Stomach (tissue), 9 donors: ENCODE results near the gene SLC27A4. TPM values are rescaled to one million over a fixed set of nuclear protein-coding genes. Genes with fewer than 3 reads are reported as not detected.

Experiments used
- DNase-seq, 2 donors: peaks; one replicate each; pipeline versions ENCODE4 v3.0.0 to v3.0.0-alpha.2; 2013 to 2019
- H3K27ac ChIP-seq, 5 donors: fragments of 200-600 bp in 4 of 5; sonication (generic) in 4 of 5; one replicate each; pipeline ENCODE4 v1.5.1; 2013 to 2019; ENCODE audit warnings: mild to moderate bottlenecking in 1 of 5, moderate library complexity in 1 of 5
- H3K27me3 ChIP-seq, 3 donors: fragments of 200-600 bp; sonication (generic); one replicate each; pipeline ENCODE4 v1.5.1; 2017 to 2019; ENCODE audit warnings: mixed run types in 1 of 3
- H3K36me3 ChIP-seq, 4 donors: fragments of 200-600 bp; sonication (generic); 1 replicate in 3 of 4; 2 replicates in 1 of 4; pipeline ENCODE4 v1.5.1; 2016 to 2019
- H3K4me1 ChIP-seq, 4 donors: fragments of 200-600 bp; sonication (generic); one replicate each; pipeline ENCODE4 v1.5.1; 2016 to 2019
- H3K4me3 ChIP-seq, 4 donors: fragments of 200-600 bp; sonication (generic) in 3 of 4; one replicate each; pipeline ENCODE4 v1.5.1; 2016 to 2019; ENCODE audit warnings: mild to moderate bottlenecking in 1 of 4
- H3K9me3 ChIP-seq, 4 donors: fragments of 200-600 bp; sonication (generic); one replicate each; pipeline ENCODE4 v1.5.1; 2016 to 2019
- CTCF ChIP-seq, 7 experiments: fragments of 450-650 bp in 4 of 7; fragments of 200-600 bp in 3 of 7; sonication (generic) in 3 of 7; IDR thresholded peaks; one replicate each; pipeline ENCODE4 v1.5.1; 2016 to 2019; ENCODE audit warnings: antibody characterized with exemption in 7 of 7, control low read depth in 2 of 7, mild to moderate bottlenecking in 1 of 7
- EP300 ChIP-seq: sonication (generic); formaldehyde crosslinking; IDR thresholded peaks from one replicate; pipeline ENCODE4 v1.6.1; 2017; ENCODE audit warnings: antibody characterized with exemption
- POLR2A ChIP-seq, 4 donors: fragments of 450-650 bp; IDR thresholded peaks; one replicate each; pipeline ENCODE4 v1.6.1; 2016; ENCODE audit warnings: antibody characterized with exemption in 4 of 4, control low read depth in 2 of 4, mild to moderate bottlenecking in 1 of 4, moderate library complexity in 1 of 4
- POLR2AphosphoS5 ChIP-seq, 3 donors: sonication (generic); formaldehyde crosslinking; IDR thresholded peaks; one replicate each; pipeline ENCODE4 v1.6.1; 2016; ENCODE audit warnings: antibody characterized with exemption in 3 of 3
- WGBS, 5 donors: extraction: QIAGEN DNeasy Blood & Tissue Kit in 3 of 5; methylation state at CpG; one replicate each; pipeline versions ENCODE4 v1.1.5 to v1.1.7; 2013 to 2018; 5-methylcytosine and 5-hydroxymethylcytosine counted together
- intact Hi-C: fragments of 100-400 bp; cut with DNase I; formaldehyde crosslinking; loops from one replicate; pipeline ENCODE4 v1.15.1; 2023; ENCODE audit warnings: low total_unique reads
- polyA plus RNA-seq, 3 donors: library from polyadenylated mRNA; stranded (reverse); fragments of 200-250 nt; gene quantifications; one replicate each; pipeline ENCODE4 v1.2.3, GENCODE V29; 2013
- total RNA-seq, 5 donors: library from RNA; depleted of rRNA; stranded (reverse); fragments of >200 nt; gene quantifications; one replicate each; pipeline versions ENCODE4 v1.1.0 to v1.2.3, GENCODE V29; 2014 to 2016
- donor health status: healthy with polysubstance abuse.
- donor health status: Bipolar disorder and iron deficiency.
- donor health status: healthy.

SLC27A4 gene
- total and polyA plus RNA-seq, 8 donors: 6.0 to 200 (median 21.2) TPM

- TF ChIP-seq POLR2AphosphoS5 (IDR thresholded peaks at IDR 0.05) (no peak), POLR2A (IDR thresholded peaks at IDR 0.05) (no peak), EP300 (no peak), CTCF (IDR thresholded peaks at IDR 0.05) (no peak)
- H3K27me3 ChIP-seq: no peaks in the 10 kb centered on the region
- peak overlapping the region in 1 of 5 donors; percentile 54 for H3K27ac ChIP-seq
- H3K36me3 ChIP-seq: peaks cover 0 to 2% (median 2%) of the 10 kb centered on the region in 4 donors
- peak overlapping the region in 1 of 4 donors; percentile 39 for H3K4me3 ChIP-seq
- intact Hi-C loops: no loop called here
- no peak for DNase-seq
- no peaks in the 10 kb centered on the region for H3K9me3 ChIP-seq
- H3K4me1 ChIP-seq: peaks cover 27 to 35% (median 32%) of the 10 kb centered on the region in 4 donors
- 88 to 98% (median 92%) methylated on average over 4 of the region's 4 CpGs for WGBS, 5 donors
Observed at GRCh38 chr9:128365525-128365924, 25.2 kb downstream of the SLC27A4 start.

GRCh38 chr9:128369024-128369706 is 28.8 kb downstream of the SLC27A4 start:
- no peaks in the 10 kb centered on the region for H3K27me3 ChIP-seq
- no peak for DNase-seq
- intact Hi-C loops: no loop called here
- peaks cover 0 to 13% (median 7%) of the 10 kb centered on the region in 4 donors for H3K36me3 ChIP-seq
- no peak for TF ChIP-seq EP300
- TF ChIP-seq POLR2AphosphoS5 (IDR thresholded peaks at IDR 0.05): no peak
- no peak for TF ChIP-seq CTCF (IDR thresholded peaks at IDR 0.05)
- TF ChIP-seq POLR2A (IDR thresholded peaks at IDR 0.05): no peak
- H3K27ac ChIP-seq: no peak overlapping the region
- 86 to 96% (median 95%) methylated on average over 9 of the region's 9 CpGs for WGBS, 5 donors
- no peaks in the 10 kb centered on the region for H3K9me3 ChIP-seq
- H3K4me1 ChIP-seq: peaks cover 31 to 49% (median 44%) of the 10 kb centered on the region in 4 donors
- H3K4me3 ChIP-seq: no peak overlapping the region

GRCh38 chr9:128370367-128370751 is 30.0 kb downstream of the SLC27A4 start:
- peak overlapping the region; percentile 65 to 92 (median 78) for H3K4me3 ChIP-seq
- intact Hi-C loops: loop anchor here (10.0 kb wide), 1 partner anchor 124 kb away; no protein-coding TSS in a partner anchor
- TF ChIP-seq EP300: no peak
- TF ChIP-seq POLR2A (IDR thresholded peaks at IDR 0.05): no peak
- no peak for TF ChIP-seq CTCF (IDR thresholded peaks at IDR 0.05)
- TF ChIP-seq POLR2AphosphoS5 (IDR thresholded peaks at IDR 0.05): no peak
- H3K9me3 ChIP-seq: no peaks in the 10 kb centered on the region
- DNase-seq: no peak
- no peaks in the 10 kb centered on the region for H3K27me3 ChIP-seq
- H3K36me3 ChIP-seq: peaks cover 0 to 25% (median 19%) of the 10 kb centered on the region in 4 donors
- H3K4me1 ChIP-seq: peaks cover 21 to 38% (median 33%) of the 10 kb centered on the region in 4 donors
- H3K27ac ChIP-seq: peak overlapping the region; percentile 91 to 95 (median 92)

GRCh38 chr9:128370752-128371629 is 30.7 kb downstream of the SLC27A4 start, which contains the start of gene URM1:
Gene URM1 (plus strand): TSS chr9:128371374. CDS start chr9:128371381, 7 bp downstream.
- H3K27ac ChIP-seq: peak within 1 kb of the TSS; percentile 91 to 95 (median 92)
- no peaks in the 10 kb centered on the region for H3K9me3 ChIP-seq
- peaks cover 0 to 29% (median 25%) of the 10 kb centered on the region in 4 donors for H3K36me3 ChIP-seq
- peak; percentile 96 to 99 for DNase-seq
- H3K4me3 ChIP-seq: peak within 1 kb of the TSS; percentile 65 to 92 (median 78)
- intact Hi-C loops: loop anchor here (10.0 kb wide), 1 partner anchor 124 kb away; no protein-coding TSS in a partner anchor
- 0 to 1% (median 0%) methylated on average over 16 to 55 of the region's 55 CpGs for WGBS, 5 donors
- H3K4me1 ChIP-seq: peaks cover 20 to 40% (median 32%) of the 10 kb centered on the region in 4 donors
- H3K27me3 ChIP-seq: no peaks in the 10 kb centered on the region
- TF ChIP-seq EP300: no peak
- TF ChIP-seq CTCF (IDR thresholded peaks at IDR 0.05): no peak
- peak in 2 of 4 donors; percentile 86 to 89 for TF ChIP-seq POLR2A (IDR thresholded peaks at IDR 0.05)
- peak; percentile 73 to 94 (median 80) for TF ChIP-seq POLR2AphosphoS5 (IDR thresholded peaks at IDR 0.05)
